GM13976 (cell line): ENCODE data around the gene TFEC.
A peak's percentile ranks its signal among the peaks of the same experiment; 100 is the strongest.

ENCODE experiments used
- DNase-seq: peaks from one replicate; pipeline ENCODE4 v3.0.0; 2012; ENCODE audit warnings: low spot score
- in situ Hi-C: fragments of 300-500 bp; cut with MboI; formaldehyde crosslinking; loops from one replicate; pipeline ENCODE4 v1.12.0; 2022; ENCODE audit warnings: low sequenced_read_pairs, mixed read lengths, inconsistent platforms; ENCODE audit not compliant: unreplicated experiment
- TF ChIP-seq, protein P1 (sequence below): IDR thresholded peaks from 2 replicates; pipeline ENCODE4 v1.5.1; 2012; ENCODE audit warnings: borderline replicate concordance, mild to moderate bottlenecking; ENCODE audit not compliant: insufficient read depth; ENCODE audit errors: extremely low read depth, missing control alignments, control extremely low read depth

The TFEC gene

DNA sequence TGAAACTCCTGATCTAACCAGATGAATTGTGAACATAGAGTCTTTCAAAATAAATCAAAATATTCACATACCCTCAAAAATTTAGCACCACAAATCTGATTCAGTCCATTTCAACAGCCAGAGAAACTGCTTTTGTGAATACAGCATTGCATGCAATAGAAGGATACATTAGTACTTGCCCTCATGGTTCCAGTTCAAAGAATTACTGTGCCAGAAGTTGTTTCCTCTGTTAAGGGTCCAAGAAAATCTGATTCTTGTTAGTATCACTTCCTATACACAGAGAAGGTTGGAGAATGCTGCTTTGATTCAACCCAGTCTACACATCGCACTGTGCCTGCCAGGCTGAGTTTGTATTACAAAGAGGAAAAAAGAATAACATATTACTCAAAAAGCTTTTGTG, 115.6 kb downstream of the TFEC start:
- in situ Hi-C loops: loop anchor here (25.0 kb wide), 1 partner anchor 197 kb away; no protein-coding TSS in a partner anchor
- TF ChIP-seq, protein P1, sequence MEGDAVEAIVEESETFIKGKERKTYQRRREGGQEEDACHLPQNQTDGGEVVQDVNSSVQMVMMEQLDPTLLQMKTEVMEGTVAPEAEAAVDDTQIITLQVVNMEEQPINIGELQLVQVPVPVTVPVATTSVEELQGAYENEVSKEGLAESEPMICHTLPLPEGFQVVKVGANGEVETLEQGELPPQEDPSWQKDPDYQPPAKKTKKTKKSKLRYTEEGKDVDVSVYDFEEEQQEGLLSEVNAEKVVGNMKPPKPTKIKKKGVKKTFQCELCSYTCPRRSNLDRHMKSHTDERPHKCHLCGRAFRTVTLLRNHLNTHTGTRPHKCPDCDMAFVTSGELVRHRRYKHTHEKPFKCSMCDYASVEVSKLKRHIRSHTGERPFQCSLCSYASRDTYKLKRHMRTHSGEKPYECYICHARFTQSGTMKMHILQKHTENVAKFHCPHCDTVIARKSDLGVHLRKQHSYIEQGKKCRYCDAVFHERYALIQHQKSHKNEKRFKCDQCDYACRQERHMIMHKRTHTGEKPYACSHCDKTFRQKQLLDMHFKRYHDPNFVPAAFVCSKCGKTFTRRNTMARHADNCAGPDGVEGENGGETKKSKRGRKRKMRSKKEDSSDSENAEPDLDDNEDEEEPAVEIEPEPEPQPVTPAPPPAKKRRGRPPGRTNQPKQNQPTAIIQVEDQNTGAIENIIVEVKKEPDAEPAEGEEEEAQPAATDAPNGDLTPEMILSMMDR: no peak
- no peak for DNase-seq

DNA sequence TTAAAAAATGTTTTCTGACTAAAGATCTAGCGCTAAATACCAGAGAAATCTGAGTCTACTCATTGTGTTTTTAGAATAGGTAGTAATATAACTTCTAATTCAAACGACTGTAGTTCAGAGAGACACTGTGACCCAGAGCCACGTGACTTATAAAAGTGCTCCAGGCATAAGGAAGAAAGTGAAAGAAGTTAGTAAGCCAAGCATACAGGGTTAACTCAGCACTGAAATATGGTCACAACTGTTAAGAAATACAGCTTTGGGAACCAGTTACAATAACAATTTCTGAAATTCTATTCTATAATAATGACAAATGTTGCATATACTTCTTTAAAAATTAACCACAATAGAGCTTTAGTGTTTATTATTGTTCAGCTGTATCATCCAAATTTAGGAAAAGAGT, 119.1 kb downstream of the TFEC start:
- in situ Hi-C loops: loop anchor here (25.0 kb wide), 1 partner anchor 201 kb away; no protein-coding TSS in a partner anchor
- TF ChIP-seq, protein P1: no peak
- no peak for DNase-seq

DNA sequence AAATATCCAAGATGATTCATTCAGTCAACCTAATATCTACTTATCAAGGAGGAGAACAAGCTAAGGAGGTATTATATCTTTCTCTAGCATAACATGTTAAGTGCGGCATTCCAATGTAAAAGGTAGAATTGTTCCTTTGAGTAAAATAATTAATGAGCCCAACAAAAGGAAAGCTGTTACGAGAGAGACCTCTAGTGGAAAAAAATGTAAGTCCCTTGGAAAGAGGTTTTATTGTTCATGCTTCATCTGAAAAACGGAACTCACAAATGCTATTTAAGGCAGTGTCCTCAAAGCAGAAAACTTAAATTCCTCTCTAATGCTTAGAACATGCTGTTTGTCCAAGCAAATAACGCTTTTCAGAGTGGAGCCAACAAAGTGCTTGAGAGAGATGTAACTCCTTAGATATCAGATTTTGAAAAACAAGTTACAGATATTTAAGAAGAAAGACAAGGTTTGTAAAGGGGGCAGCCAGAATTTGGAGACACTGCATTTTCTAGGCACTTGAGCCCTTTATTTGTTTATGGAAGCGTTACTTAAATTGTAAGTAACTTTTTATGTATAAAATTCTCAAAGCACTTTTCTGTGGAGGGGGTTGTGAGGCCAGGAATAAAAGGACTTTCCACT, 119.9 kb downstream of the TFEC start:
- no peak for DNase-seq
- in situ Hi-C loops: loop anchor here (25.0 kb wide), 1 partner anchor 202 kb away; no protein-coding TSS in a partner anchor

DNA sequence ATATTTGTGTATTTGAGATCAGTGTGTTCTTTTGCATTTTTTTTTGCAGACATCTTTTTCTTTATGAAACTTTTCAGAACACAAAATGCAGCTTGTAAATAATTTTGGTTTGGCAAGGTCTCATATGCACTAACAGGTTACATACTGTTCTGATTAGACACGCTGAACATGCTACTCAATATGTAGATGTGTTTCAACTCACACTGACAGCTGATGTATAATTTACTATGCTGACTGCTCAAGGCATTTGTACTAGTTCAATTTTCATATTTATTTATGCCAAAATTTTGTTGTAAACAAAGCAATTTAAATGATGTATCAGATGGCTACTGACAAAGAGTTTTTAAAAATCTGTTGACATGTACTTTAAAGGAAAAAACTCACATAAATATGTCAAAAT, 123.8 kb downstream of the TFEC start:
- TF ChIP-seq, protein P1: no peak
- in situ Hi-C loops: loop anchor here (25.0 kb wide), 1 partner anchor 206 kb away; no protein-coding TSS in a partner anchor
- DNase-seq: no peak

More for the DNA sequence above, 119.9 kb downstream of the TFEC start:
- TF ChIP-seq, protein P1: peak; percentile 31

DNA sequence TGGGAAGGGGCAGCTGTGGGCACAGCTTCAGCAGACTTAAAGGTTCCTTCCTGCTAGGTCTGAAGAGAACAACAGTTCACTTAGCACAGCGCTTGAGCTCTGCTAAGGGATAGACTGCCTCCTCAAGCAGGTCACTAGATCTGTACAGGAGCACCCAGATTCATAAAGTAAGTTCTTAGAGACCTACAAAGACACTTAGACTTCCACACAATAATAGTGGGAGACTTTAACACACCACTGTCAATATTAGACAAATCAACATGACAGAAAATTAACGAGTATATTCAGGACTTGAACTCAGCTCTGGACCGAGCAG, 140.9 kb downstream of the TFEC start:
- in situ Hi-C loops: no loop called here
- TF ChIP-seq, protein P1: no peak
- DNase-seq: no peak

DNA sequence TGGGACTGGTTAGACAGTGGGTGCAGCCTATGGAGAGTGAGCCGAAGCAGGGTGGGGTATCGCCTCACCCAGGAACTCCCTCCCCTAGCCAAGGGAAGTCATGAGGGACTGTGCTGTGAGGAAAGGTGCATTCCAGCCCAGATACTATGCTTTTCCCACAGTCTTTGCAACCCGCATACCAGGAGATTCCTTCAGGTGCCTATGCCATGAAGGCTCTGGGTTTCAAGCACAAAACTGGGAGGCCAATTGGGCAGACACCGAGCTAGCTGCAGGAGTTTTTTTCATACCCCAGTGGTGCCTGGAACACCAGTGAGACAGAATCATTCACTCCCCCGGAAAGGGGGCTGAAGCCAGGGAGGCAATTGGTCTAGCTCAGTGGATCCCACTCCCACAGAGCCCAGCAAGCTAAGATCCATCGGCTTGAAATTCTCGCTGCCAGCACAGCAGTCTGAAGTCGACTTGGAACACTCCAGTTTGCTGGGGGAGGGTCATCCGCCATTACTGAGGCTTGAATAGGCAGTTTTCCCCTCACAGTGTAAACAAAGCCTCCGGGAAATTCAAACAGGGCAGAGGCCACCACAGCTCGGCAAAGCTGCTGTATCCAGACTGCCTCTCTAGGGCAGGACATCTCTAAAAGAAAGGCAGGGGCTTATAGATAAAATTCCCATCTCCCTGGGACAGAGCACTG, 141.4 kb downstream of the TFEC start:
- TF ChIP-seq, protein P1: no peak
- DNase-seq: no peak
- in situ Hi-C loops: no loop called here
